ENCODE results near the gene SELE. TPM values are rescaled to one million over a fixed set of nuclear protein-coding genes. Genes with fewer than 3 reads are reported as not detected.

Gene SELE
- total and polyA plus RNA-seq, 2 of the 13 experiments (the other 11 are each of a cell fraction or from before 2014, with no cell fraction given), result 0.04 to 0.09 TPM

DNA sequence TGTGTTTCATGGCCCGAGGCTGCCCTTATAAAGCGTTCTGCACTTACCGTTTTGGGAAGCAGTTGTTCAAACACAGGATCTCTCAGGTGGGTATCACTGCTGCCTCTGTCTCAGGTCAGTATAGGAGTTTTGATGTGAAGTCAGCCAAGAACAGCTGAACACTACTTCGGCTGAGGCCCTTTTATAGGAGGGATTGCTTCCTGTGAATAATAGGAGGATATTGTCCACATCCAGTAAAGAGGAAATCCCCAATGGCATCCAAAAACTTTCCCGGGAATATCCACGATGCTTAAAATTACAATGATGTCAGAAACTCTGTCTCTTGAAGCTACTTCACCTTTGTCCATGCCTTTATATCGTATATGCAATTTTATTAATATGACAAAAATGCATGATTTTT is at the start of gene SELE (continued):
- TF ChIP-seq ESRRA (CRISPR knock-in tag; IDR thresholded peaks at IDR 0.05; ENCODE audit: low read depth), result no peak
- TF ChIP-seq DZIP1 (CRISPR knock-in tag; IDR thresholded peaks at IDR 0.05), result no peak
- TF ChIP-seq, protein P1, sequence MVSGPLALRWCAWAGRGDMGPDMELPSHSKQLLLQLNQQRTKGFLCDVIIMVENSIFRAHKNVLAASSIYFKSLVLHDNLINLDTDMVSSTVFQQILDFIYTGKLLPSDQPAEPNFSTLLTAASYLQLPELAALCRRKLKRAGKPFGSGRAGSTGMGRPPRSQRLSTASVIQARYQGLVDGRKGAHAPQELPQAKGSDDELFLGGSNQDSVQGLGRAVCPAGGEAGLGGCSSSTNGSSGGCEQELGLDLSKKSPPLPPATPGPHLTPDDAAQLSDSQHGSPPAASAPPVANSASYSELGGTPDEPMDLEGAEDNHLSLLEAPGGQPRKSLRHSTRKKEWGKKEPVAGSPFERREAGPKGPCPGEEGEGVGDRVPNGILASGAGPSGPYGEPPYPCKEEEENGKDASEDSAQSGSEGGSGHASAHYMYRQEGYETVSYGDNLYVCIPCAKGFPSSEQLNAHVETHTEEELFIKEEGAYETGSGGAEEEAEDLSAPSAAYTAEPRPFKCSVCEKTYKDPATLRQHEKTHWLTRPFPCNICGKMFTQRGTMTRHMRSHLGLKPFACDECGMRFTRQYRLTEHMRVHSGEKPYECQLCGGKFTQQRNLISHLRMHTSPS (CRISPR knock-in tag; IDR thresholded peaks at IDR 0.05; ENCODE audit: low read depth), result no peak
- no peak for TF ChIP-seq ZNF816 (CRISPR knock-in tag; IDR thresholded peaks at IDR 0.05; ENCODE audit: borderline replicate concordance)
- TF ChIP-seq GATAD2A (CRISPR knock-in tag; IDR thresholded peaks at IDR 0.05), result no peak
- no peak for TF ChIP-seq ZNF260 (CRISPR knock-in tag; IDR thresholded peaks at IDR 0.05; ENCODE audit: borderline replicate concordance, low read depth)

DNA sequence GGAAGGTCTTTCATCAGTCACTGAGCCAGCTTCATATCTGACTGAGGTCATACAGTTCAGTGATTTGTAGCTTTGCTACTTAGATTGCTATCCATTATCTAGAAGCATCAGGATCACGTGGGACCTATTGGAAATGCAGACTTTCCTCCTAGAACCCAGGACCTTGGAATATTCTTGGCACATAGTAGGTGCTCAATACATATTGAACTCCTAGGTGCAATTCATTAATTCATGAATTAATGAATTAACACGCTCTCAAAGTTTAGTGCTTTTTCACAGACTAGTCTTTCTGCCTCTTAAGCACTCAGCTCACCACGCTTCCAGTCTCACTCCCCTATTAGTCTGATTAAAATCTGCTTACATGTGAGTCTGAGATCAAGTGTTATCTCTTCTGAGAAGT is 48.7 kb upstream of the SELE start:
- no TSS peak for BruUV-seq (replicated peaks)
- no peaks in the 10 kb centered on the region for H3K9me3 ChIP-seq (ENCODE audit: low read length)
- H3K4me3 ChIP-seq (replicated peaks in 1 of 3; ENCODE audit: insufficient read depth in 1 of 3, low read depth in 2 of 3, low read length in 3 of 3), result no peak overlapping the region
- ChIA-PET CTCF (ENCODE audit: low intra/inter-chr PET ratio, low total read pairs) (no interaction called here), POLR2A (no interaction called here)
- H3K36me3 ChIP-seq (replicated peaks in 1 of 2; ENCODE audit: control insufficient read depth in 1 of 2, insufficient read depth in 2 of 2, low read length in 2 of 2), result no peaks in the 10 kb centered on the region
- H3K27ac ChIP-seq (ENCODE audit: extremely low read length, insufficient read depth, low read length), result no peak overlapping the region
- FAIRE-seq (no peak), DNase-seq (ENCODE audit: low spot score) (no peak), ATAC-seq (no peak)
- WGBS (ENCODE audit: low lambda C conversion rate), result 14% methylated on average over 3 of the region's 3 CpGs
- intact Hi-C loops (cut with micrococcal nuclease; ENCODE audit: unreplicated experiment) (no loop called here), in situ Hi-C loops (cut with HindIII; ENCODE audit: extremely low pct_ligation_motif_present, low pct_unique_long_range_greater_than_20kb) (no loop called here)
- peaks cover 18% of the 10 kb centered on the region for H3K4me1 ChIP-seq (ENCODE audit: insufficient read depth, low read length)
- no peak overlapping the region for H3K4me2 ChIP-seq (ENCODE audit: low read depth, low read length)
- no peak overlapping the region for H3K9ac ChIP-seq (ENCODE audit: insufficient read depth, low read depth, low read length)
- H4K20me1 ChIP-seq (ENCODE audit: insufficient read depth, low read length), result no peaks in the 10 kb centered on the region
- no peaks in the 10 kb centered on the region for H3K79me2 ChIP-seq (ENCODE audit: insufficient read depth, low read length)
- no peak overlapping the region for H2AFZ ChIP-seq (ENCODE audit: low read length)
- H3K27me3 ChIP-seq (ENCODE audit: control insufficient read depth in 1 of 2, insufficient read depth in 2 of 2, low read length in 2 of 2), result no peaks in the 10 kb centered on the region; a peak in 1 of 5 replicates
- TF ChIP-seq ZNF724P (CRISPR knock-in tag; IDR thresholded peaks at IDR 0.05; ENCODE audit: borderline replicate concordance), result no peak
- TF ChIP-seq ZNF441 (CRISPR knock-in tag; IDR thresholded peaks at IDR 0.05; ENCODE audit: borderline replicate concordance), result no peak
- no peak for TF ChIP-seq ZNF598 (CRISPR knock-in tag; IDR thresholded peaks at IDR 0.05; ENCODE audit: borderline replicate concordance)
- no peak for TF ChIP-seq ZNF253 (CRISPR knock-in tag; IDR thresholded peaks at IDR 0.05; ENCODE audit: borderline replicate concordance)
- TF ChIP-seq, protein P2, sequence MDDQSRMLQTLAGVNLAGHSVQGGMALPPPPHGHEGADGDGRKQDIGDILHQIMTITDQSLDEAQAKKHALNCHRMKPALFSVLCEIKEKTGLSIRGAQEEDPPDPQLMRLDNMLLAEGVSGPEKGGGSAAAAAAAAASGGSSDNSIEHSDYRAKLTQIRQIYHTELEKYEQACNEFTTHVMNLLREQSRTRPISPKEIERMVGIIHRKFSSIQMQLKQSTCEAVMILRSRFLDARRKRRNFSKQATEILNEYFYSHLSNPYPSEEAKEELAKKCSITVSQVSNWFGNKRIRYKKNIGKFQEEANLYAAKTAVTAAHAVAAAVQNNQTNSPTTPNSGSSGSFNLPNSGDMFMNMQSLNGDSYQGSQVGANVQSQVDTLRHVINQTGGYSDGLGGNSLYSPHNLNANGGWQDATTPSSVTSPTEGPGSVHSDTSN (CRISPR knock-in tag; IDR thresholded peaks at IDR 0.05; ENCODE audit: borderline replicate concordance), result no peak
- no peak for TF ChIP-seq ZNF589 (CRISPR knock-in tag; conservative IDR thresholded peaks at IDR 0.05)
- no peak for TF ChIP-seq ASH2L (IDR thresholded peaks at IDR 0.05; ENCODE audit: insufficient read length, low read depth, low read length)
- TF ChIP-seq RFXANK (CRISPR knock-in tag; IDR thresholded peaks at IDR 0.05), result no peak
- no peak for TF ChIP-seq ZNF17 (CRISPR knock-in tag; IDR thresholded peaks at IDR 0.05)
- no peak for TF ChIP-seq ZNF274 (CRISPR knock-in tag; IDR thresholded peaks at IDR 0.05)
- TF ChIP-seq MXD3 (CRISPR knock-in tag; IDR thresholded peaks at IDR 0.05), result no peak
- no peak for TF ChIP-seq ZNF775 (CRISPR knock-in tag; IDR thresholded peaks at IDR 0.05; ENCODE audit: borderline replicate concordance)
- no peak for TF ChIP-seq ZNF484 (CRISPR knock-in tag; IDR thresholded peaks at IDR 0.05; ENCODE audit: borderline replicate concordance, low read depth)

Data from HepG2 (cell line).